Astrocyte of the spinal cord (primary cell): Measurements from ENCODE around the gene KRT82.
"Not testable (repeated sequence)": the region's sequence is repeated elsewhere in the genome, so short reads cannot be mapped to it uniquely, and the experiment has no call there.

Experiments
- DNase-seq: peaks from one replicate; pipeline ENCODE4 v3.0.0; 2011; ENCODE audit warnings: low read depth, low spot score
- H3K4me3 ChIP-seq: 2 replicates; pipeline ENCODE4 v1.5.1; 2011; ENCODE audit warnings: low read depth, mild to moderate bottlenecking, low read length, moderate library complexity
- CTCF ChIP-seq: IDR thresholded peaks from 2 replicates; pipeline ENCODE4 v1.5.1; 2012; ENCODE audit warnings: low read depth, mild to moderate bottlenecking, low read length, inconsistent platforms
- in situ Hi-C: cut with HindIII; loops from 2 replicates; pipeline ENCODE4 v1.10.0; 2017; ENCODE audit warnings: low sequenced_read_pairs

Gene KRT82

DNA sequence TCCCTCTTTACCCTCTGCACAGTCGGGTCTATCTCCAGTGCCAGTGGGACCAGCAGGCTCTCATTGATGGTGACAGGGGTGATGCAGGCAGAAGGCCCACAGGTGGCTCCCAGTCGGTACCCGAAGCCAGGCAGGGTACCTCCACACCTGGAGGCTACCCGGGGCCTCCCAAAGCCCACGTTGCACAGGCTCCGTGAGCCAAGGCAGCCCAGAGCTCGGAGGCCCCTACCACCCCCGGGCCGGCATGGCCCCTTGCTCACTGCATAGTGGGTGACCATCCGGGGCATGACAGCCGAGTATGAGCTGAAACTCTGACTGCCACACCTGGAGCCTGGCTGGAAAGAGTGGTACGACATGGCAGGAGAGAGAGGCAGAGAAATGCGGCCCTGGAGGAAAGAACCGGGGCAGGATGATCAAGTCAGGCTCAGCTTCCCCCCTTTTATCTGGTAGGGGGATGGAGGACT, at the start of gene KRT82:
TSS of gene KRT82 (minus strand) at position 414 of the 464 bp plus-strand sequence. CDS start at position 356, 58 bp downstream.
- TF ChIP-seq CTCF = no peak
- in situ Hi-C loops = no loop called here
- DNase-seq = no peak
- H3K4me3 ChIP-seq = no peak within 1 kb of the TSS

GRCh38 chr12:52455821-52456220, 49.7 kb upstream of the KRT82 start:
- DNase-seq = no peak
- no peak overlapping the region for H3K4me3 ChIP-seq
- in situ Hi-C loops = no loop called here
- no peak for TF ChIP-seq CTCF

- H3K4me3 ChIP-seq = no peak overlapping the region
- no peak for TF ChIP-seq CTCF
- DNase-seq = no peak
- in situ Hi-C loops = no loop called here
These were observed 48.5 kb upstream of the KRT82 start for GRCh38 chr12:52454411-52455201.

DNA sequence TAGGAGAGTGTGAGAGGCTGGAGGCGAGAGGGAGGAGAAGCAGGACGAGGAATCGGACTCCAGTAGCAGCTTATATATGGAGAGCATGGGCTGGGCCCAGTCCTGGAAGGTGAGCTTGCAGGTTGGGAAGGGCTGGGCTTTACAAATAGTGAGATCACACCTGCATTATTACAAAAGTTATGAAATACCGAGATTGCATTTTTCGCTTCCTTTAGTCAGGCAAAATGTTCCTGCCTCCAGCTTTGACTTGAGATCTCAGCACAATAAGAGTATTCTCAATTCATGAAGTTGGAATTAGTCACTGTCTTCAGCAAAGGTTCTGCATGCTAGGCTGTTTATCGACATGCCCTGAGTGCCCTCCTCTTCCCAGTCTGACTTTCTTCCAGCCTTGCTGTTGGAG, 46.0 kb upstream of the KRT82 start, which contains the start of gene KRT6B:
TSS of gene KRT6B (minus strand) at position 46 of the 400 bp plus-strand sequence. CDS start 68 bp downstream, outside the sequence.
- no peak for DNase-seq
- H3K4me3 ChIP-seq = no peak within 1 kb of the TSS
- in situ Hi-C loops = no loop called here
- no peak for TF ChIP-seq CTCF

DNA sequence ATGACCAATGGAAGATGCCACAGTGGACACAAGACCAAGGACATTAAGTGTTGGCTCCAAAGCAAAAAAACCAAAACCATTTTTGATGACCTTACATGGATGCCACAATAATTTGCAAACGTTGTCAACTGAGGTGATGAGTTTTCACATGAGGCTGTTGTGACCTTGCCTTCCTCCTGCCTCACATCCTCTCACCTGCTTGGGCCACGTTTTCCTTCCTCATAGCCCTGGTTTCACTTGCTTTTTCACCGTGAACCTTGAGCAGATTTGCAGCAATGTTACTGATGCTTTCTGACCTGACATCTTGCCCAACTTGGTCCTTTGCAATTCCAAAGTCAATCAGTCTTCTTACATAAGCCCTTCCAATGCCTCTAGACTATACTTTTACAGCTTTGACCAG, 42.1 kb upstream of the KRT82 start:
- no peak overlapping the region for H3K4me3 ChIP-seq
- no peak for TF ChIP-seq CTCF
- in situ Hi-C loops = no loop called here
- DNase-seq = no peak

DNA sequence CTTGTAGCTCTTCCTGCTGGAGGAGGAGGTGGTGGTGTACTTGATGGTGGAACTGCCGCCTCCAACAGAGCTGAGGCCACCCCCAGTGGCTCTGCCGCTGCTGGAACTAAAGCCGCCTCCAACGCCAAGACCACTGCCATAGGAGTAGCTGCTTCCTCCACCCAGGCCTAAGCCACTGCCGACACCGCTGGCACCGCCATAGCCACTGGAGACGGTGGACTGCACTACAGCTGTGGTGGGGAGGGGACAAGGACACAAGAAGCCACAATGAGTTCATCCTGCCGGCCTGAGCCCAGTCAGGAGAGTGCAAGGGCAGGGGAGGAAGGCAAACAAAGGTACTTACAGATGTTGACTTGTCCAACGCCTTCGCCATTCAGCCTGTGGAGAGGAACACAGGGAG, 41.1 kb upstream of the KRT82 start:
- H3K4me3 ChIP-seq, DNase-seq, in situ Hi-C loops: not testable (repeated sequence)

DNA sequence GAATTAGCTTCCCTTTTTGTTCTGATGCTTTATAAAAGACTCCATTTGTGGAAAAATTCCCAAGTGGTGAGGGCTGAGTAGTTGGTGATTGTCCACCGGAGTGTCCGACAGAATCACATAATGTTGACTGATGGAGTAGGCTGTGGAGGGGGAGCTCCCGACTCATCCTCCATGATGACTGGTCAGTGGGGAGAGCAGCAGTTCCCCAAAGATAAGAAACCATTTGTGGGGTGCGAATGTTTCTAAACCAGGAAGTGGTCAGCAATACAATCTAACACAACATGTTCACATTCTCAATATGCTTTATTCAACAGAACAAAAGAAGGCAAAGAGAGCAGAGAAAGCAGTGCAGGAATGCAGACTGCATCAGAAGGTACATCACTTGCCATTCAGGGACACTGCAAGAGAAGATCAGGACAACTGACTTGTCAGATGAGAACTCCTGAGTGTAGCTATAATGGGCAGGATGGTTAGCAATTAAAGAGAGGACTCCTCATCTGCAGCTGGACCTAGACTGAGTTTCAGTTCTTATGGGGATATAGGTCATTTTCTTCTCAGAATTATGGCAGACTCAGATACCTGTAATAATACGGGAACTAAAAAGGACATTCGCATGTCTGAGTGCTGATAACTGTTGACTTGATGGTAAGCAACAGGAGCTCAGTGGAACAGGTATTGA, 40.4 kb upstream of the KRT82 start:
- DNase-seq = no peak
- in situ Hi-C loops = no loop called here
- TF ChIP-seq CTCF = no peak
- H3K4me3 ChIP-seq = no peak overlapping the region
